Thyroid gland (tissue), 4 donors: ENCODE data around the gene DNAAF2.

ENCODE experiments used
- CTCF ChIP-seq, 6 experiments: fragments of 200-600 bp in 3 of 6; fragments of 450-650 bp in 3 of 6; sonication (generic) in 3 of 6; IDR thresholded peaks; one replicate each; pipeline ENCODE4 v1.5.1; 2016 to 2019; ENCODE audit warnings: antibody characterized with exemption in 6 of 6, mild to moderate bottlenecking in 2 of 6, inconsistent platforms in 1 of 6, moderate library complexity in 1 of 6
- POLR2A ChIP-seq, 2 donors: fragments of 450-650 bp; IDR thresholded peaks; one replicate each; pipeline ENCODE4 v1.6.1; 2017; ENCODE audit warnings: antibody characterized with exemption in 2 of 2, mild to moderate bottlenecking in 2 of 2, moderate library complexity in 1 of 2

GRCh38 chr14:49679271-49679670 is 44.2 kb upstream of the DNAAF2 start:
- TF ChIP-seq CTCF (IDR thresholded peaks at IDR 0.05) (no peak), POLR2A (IDR thresholded peaks at IDR 0.05) (no peak)
